ENCODE results near the gene EVA1A. TPM values are rescaled to one million over a fixed set of nuclear protein-coding genes. Genes with fewer than 3 reads are reported as not detected.

Gene EVA1A
- total RNA-seq, result 11.9 and 19.3 TPM in 2 replicates

GRCh38 chr2:75560768-75561565 lies at the start of gene EVA1A:
EVA1A (minus strand) TSS chr2:75560939; CDS start chr2:75518140, 42,799 bp downstream.

Other genes with a start within 250 kb of the EVA1A start
- gene MRPL19, start 85.8 kb upstream of the EVA1A start, total RNA-seq, result 24.4 and 38.9 TPM in 2 replicates
- gene GCFC2, start 150.0 kb upstream of the EVA1A start, total RNA-seq, result 10.4 and 27.1 TPM in 2 replicates

Measured in cardiac atrium fibroblast (primary cell).